ENCODE results near the gene KIAA0586.

Gene KIAA0586

DNA sequence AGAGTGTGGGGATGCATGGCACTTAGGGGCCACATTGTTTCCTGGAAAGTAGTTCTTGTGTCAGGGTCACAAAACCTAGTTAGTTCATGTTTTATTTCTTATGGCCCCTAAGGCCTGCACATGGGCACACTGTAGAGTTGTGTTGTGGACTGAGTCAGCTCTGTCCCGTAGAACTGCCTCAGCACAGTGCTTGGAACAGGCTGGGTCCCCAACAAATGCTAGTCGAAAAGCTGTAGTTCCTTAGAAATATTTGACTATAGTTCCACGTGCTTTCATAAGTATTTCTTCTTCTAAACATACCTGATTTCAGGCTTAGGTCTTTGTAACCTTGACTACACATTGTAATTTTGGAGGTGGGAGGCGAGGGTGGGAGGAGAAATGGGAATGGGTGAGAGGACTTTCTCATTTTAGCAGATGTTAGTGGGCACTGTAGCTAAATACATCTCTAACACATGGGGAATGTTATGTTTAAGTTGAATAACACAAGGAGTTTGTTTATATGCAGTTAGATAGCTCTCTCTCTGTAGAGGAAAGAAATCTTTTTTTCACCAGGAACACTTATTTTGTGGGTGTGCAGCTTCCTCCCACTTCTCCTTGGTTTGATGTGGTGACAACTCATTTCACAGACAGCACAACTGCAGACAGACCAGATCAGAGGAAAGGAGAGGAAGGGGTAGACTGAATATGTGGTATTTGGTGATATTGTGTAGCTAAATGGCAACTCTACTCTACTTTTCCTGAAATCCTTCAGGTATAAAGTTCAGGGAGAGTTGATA lies 170.7 kb downstream of the KIAA0586 start:
- no peak for DNase-seq (ENCODE audit: low read depth)

DNA sequence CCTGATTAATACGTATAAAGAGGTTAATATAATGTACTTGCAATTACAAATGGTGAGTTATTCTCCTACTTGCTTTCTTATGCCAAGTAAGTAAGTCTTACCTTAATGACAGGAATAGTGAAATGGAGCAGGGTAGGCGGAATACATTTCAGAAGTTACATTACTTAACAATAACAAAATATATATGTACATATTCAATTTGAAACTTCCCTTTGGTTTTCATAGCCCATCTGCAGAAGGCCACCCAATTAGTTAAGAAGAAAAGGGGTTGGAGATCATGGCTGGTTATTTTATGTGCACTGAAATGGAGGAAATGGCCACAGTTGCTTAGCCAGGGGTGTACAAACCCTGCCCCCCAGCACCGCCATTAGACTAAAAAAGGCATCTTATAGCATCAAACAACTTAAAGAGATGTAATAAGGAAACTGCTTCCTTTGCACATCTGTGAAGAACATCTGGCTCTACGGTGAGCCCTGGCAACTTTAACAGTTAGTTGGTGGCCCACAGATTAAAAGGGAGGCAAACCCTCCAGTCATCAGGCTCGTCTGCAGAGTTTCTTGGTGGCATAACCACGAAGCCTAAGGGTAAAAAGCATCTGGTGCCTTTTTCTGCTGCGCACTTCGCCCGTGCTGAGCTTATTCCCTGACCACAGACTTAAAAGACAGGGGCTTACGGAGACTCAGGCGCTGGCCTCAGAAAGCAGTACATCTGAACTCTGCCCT lies 171.4 kb downstream of the KIAA0586 start:
- DNase-seq (ENCODE audit: low read depth) = no peak

DNA sequence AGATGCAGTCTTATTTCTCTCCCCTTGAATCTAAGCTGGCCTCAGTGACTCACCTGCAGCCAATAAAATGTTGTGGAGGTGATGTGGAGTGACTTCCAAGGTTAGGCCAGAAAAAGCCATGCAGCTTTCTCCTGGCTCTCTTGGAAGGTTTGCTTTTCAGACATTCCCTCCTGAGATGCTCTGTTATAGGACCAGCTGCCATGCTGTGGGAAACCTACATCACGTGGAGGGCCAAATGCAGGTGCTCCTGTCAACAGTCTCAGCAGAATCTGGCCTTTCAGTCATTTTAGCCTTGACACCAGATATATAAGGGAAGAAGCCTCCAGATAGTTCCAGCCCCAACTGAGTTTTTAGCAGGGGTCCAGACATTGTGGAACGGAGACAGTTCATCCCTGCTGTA lies 172.2 kb downstream of the KIAA0586 start:
- DNase-seq (ENCODE audit: low read depth) = no peak

Data from activated gamma-delta T cell treated with anti-CD3 and anti-CD28 coated beads, Interleukin-2, amount 50 U/mL, for 16 hours (primary cell).